T-helper 1 cell treated with Interleukin-12 subunit alpha and Interleukin-12 subunit beta and Interleukin-4 antibody, amounts not matched to agents 30 μg/mL and 1 μg/mL, for 36 hours (primary cell): ENCODE data around the gene MUCL1.
"Not testable (repeated sequence)": the region's sequence is repeated elsewhere in the genome, so short reads cannot be mapped to it uniquely, and the experiment has no call there.

Experiments used
- H3K27ac Mint-ChIP-seq: one replicate; pipeline ENCODE4 v1.8.0; 2021; ENCODE audit warnings: mild to moderate bottlenecking, mixed read lengths
- H3K27me3 Mint-ChIP-seq: one replicate; pipeline ENCODE4 v1.8.0; 2021; ENCODE audit warnings: low read depth, mixed read lengths
- H3K36me3 Mint-ChIP-seq: one replicate; pipeline ENCODE4 v1.8.0; 2021; ENCODE audit warnings: low read depth, mixed read lengths
- H3K4me1 Mint-ChIP-seq: one replicate; pipeline ENCODE4 v1.8.0; 2021; ENCODE audit warnings: low read depth, mixed read lengths
- H3K4me3 Mint-ChIP-seq: one replicate; pipeline ENCODE4 v1.8.0; 2021; ENCODE audit warnings: mild to moderate bottlenecking, moderate library complexity, mixed read lengths
- H3K9me3 Mint-ChIP-seq: one replicate; pipeline ENCODE4 v1.8.0; 2021; ENCODE audit warnings: mixed read lengths

Gene MUCL1

GRCh38 chr12:54870617-54871016 is 16.3 kb downstream of the MUCL1 start:
- Mint-ChIP-seq H3K36me3 (no peaks in the 10 kb centered on the region), H3K4me3 (no peak overlapping the region), H3K27ac (no peak overlapping the region), H3K27me3 (peaks cover 25% of the 10 kb centered on the region), H3K9me3 (no peaks in the 10 kb centered on the region), H3K4me1 (no peaks in the 10 kb centered on the region)

- no peak overlapping the region for H3K4me3 Mint-ChIP-seq
- H3K36me3 Mint-ChIP-seq: no peaks in the 10 kb centered on the region
- peaks cover 9% of the 10 kb centered on the region for H3K27me3 Mint-ChIP-seq
- H3K9me3 Mint-ChIP-seq: no peaks in the 10 kb centered on the region
- H3K27ac Mint-ChIP-seq: no peak overlapping the region
- H3K4me1 Mint-ChIP-seq: no peaks in the 10 kb centered on the region
Observed at GRCh38 chr12:54879150-54879549, 24.8 kb downstream of the MUCL1 start.

GRCh38 chr12:54879579-54879978 is 25.3 kb downstream of the MUCL1 start:
- Mint-ChIP-seq H3K4me3 (no peak overlapping the region), H3K4me1 (no peaks in the 10 kb centered on the region), H3K9me3 (no peaks in the 10 kb centered on the region), H3K36me3 (no peaks in the 10 kb centered on the region), H3K27me3 (peaks cover 7% of the 10 kb centered on the region), H3K27ac (no peak overlapping the region)

- H3K4me3 Mint-ChIP-seq: no peak overlapping the region
- no peaks in the 10 kb centered on the region for H3K4me1 Mint-ChIP-seq
- H3K27ac Mint-ChIP-seq: no peak overlapping the region
- H3K27me3 Mint-ChIP-seq: peaks cover 12% of the 10 kb centered on the region
- no peaks in the 10 kb centered on the region for H3K9me3 Mint-ChIP-seq
- H3K36me3 Mint-ChIP-seq: no peaks in the 10 kb centered on the region
Observed at GRCh38 chr12:54882079-54882478, 27.8 kb downstream of the MUCL1 start.

- not testable (repeated sequence) for H3K36me3 Mint-ChIP-seq, H3K9me3 Mint-ChIP-seq, H3K27ac Mint-ChIP-seq, H3K4me1 Mint-ChIP-seq, H3K4me3 Mint-ChIP-seq
- H3K27me3 Mint-ChIP-seq: peaks cover 15% of the 10 kb centered on the region
Observed at GRCh38 chr12:54882597-54882996, 28.3 kb downstream of the MUCL1 start.

- not testable (repeated sequence) for H3K36me3 Mint-ChIP-seq, H3K9me3 Mint-ChIP-seq, H3K4me1 Mint-ChIP-seq, H3K27ac Mint-ChIP-seq, H3K4me3 Mint-ChIP-seq, H3K27me3 Mint-ChIP-seq
Observed at GRCh38 chr12:54888428-54888827, 34.1 kb downstream of the MUCL1 start.

- Mint-ChIP-seq H3K4me1 (no peaks in the 10 kb centered on the region), H3K4me3 (no peak overlapping the region), H3K36me3 (no peaks in the 10 kb centered on the region), H3K27me3 (peaks cover 7% of the 10 kb centered on the region), H3K27ac (no peak overlapping the region), H3K9me3 (no peaks in the 10 kb centered on the region)
Observed at GRCh38 chr12:54890339-54890738, 36.0 kb downstream of the MUCL1 start.

- Mint-ChIP-seq H3K36me3 (no peaks in the 10 kb centered on the region), H3K27me3 (peaks cover 3% of the 10 kb centered on the region)
Observed at GRCh38 chr12:54891717-54892478, 37.6 kb downstream of the MUCL1 start.

More at GRCh38 chr12:54891717-54892478, 37.6 kb downstream of the MUCL1 start:
- Mint-ChIP-seq H3K4me1 (no peaks in the 10 kb centered on the region), H3K4me3 (no peak overlapping the region), H3K27ac (no peak overlapping the region), H3K9me3 (no peaks in the 10 kb centered on the region)
